Cardiac muscle cell (in vitro differentiated cells and primary cell): Measurements from ENCODE around the gene WDR86. TPM values are rescaled to one million over a fixed set of nuclear protein-coding genes. Genes with fewer than 3 reads are reported as not detected.

Source experiments
- DNase-seq, 2 donors: peaks; one replicate each; pipeline versions ENCODE4 v3.0.0 to v3.0.0-alpha.2; 2010 to 2017; ENCODE audit warnings: low read depth in 1 of 2, low spot score in 1 of 2
- H3K27ac ChIP-seq: fragments of 200-600 bp; sonication (generic); 2 replicates; pipeline ENCODE4 v1.5.1; 2016
- H3K27me3 ChIP-seq: fragments of 200-600 bp; sonication (generic); 2 replicates; pipeline ENCODE4 v1.6.0; 2016; ENCODE audit warnings: control low read depth
- H3K36me3 ChIP-seq: fragments of 200-600 bp; sonication (generic); 2 replicates; pipeline ENCODE4 v1.5.1; 2016; ENCODE audit warnings: control low read depth
- H3K4me1 ChIP-seq: fragments of 200-600 bp; sonication (generic); 2 replicates; pipeline ENCODE4 v1.8.1; 2017; ENCODE audit warnings: low read depth, mild to moderate bottlenecking, mixed run types
- H3K4me3 ChIP-seq: fragments of 200-600 bp; sonication (generic); 2 replicates; pipeline ENCODE4 v1.5.1; 2016; ENCODE audit warnings: mild to moderate bottlenecking
- H3K9me3 ChIP-seq: fragments of 200-600 bp; sonication (generic); 2 replicates; pipeline ENCODE4 v1.5.1; 2017; ENCODE audit warnings: low read depth, mild to moderate bottlenecking, control low read depth
- polyA plus RNA-seq: library from polyadenylated mRNA; unstranded; fragments of >200 nt; fragmentation: Nextera tagmentation; extraction: Ambion mirVana; gene quantifications from 2 replicates; pipeline ENCODE4 v1.2.1, GENCODE V29; 2016
- total RNA-seq: library from RNA; depleted of rRNA; stranded (reverse); fragments of >200 nt; gene quantifications from 2 replicates; pipeline ENCODE4 v1.2.3, GENCODE V29; 2016
- TF ChIP-seq, protein P1 (sequence below): IDR thresholded peaks from 2 replicates; pipeline ENCODE4 v1.5.1; 2012; ENCODE audit warnings: low read depth, mild to moderate bottlenecking, low read length

WDR86 gene
- total and polyA plus RNA-seq, 2 experiments from 2014 or later = 58.8 to 130 TPM

DNA sequence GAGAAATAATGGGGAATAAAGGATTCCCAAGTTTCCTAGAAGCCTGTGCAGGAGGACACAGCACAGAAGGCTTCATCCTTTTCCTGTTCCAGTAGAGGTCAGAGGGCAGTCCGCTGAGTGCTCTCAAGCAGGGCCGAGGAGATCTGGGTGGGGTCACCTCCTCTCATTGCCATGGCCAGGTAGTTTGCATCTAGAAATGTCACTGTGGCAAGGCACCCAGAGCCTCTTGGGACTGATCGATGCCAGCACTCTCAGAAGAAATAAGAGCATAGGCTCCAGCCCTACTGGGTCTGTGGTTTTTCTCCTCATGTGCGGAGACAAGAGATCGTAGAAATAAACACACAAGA is 60.4 kb downstream of the WDR86 start:
- peak overlapping the region; percentile 69 for H3K27ac ChIP-seq
- TF ChIP-seq, protein P1, sequence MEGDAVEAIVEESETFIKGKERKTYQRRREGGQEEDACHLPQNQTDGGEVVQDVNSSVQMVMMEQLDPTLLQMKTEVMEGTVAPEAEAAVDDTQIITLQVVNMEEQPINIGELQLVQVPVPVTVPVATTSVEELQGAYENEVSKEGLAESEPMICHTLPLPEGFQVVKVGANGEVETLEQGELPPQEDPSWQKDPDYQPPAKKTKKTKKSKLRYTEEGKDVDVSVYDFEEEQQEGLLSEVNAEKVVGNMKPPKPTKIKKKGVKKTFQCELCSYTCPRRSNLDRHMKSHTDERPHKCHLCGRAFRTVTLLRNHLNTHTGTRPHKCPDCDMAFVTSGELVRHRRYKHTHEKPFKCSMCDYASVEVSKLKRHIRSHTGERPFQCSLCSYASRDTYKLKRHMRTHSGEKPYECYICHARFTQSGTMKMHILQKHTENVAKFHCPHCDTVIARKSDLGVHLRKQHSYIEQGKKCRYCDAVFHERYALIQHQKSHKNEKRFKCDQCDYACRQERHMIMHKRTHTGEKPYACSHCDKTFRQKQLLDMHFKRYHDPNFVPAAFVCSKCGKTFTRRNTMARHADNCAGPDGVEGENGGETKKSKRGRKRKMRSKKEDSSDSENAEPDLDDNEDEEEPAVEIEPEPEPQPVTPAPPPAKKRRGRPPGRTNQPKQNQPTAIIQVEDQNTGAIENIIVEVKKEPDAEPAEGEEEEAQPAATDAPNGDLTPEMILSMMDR = no peak
- H3K9me3 ChIP-seq = no peaks in the 10 kb centered on the region
- H3K36me3 ChIP-seq = peaks cover 56% of the 10 kb centered on the region
- H3K4me1 ChIP-seq = peaks cover 3% of the 10 kb centered on the region
- H3K27me3 ChIP-seq = no peaks in the 10 kb centered on the region
- H3K4me3 ChIP-seq = no peak overlapping the region
- DNase-seq = no peak

DNA sequence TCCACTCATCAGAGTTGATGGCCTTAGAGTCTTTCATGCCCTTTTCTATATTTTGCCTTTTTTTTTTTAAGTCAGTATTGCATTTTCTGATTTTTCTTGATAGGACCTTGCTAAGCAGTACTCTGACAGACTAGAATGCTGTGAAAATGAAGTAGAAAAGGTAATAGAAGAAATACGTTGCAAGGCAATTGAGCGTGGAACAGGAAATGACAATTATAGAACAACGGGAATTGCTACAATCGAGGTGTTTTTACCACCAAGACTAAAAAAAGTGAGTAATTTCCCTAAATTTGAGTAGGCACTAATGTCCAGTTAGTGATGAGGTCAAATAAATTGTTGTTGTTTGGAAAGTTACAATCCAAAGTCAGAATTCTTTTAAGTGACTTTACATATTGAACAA is 60.9 kb downstream of the WDR86 start:
- H3K4me3 ChIP-seq = no peak overlapping the region
- DNase-seq = no peak
- H3K27me3 ChIP-seq = no peaks in the 10 kb centered on the region
- H3K27ac ChIP-seq = peak overlapping the region; percentile 69
- TF ChIP-seq, protein P1 = no peak
- H3K36me3 ChIP-seq = peaks cover 55% of the 10 kb centered on the region
- no peaks in the 10 kb centered on the region for H3K9me3 ChIP-seq
- H3K4me1 ChIP-seq = peaks cover 3% of the 10 kb centered on the region

DNA sequence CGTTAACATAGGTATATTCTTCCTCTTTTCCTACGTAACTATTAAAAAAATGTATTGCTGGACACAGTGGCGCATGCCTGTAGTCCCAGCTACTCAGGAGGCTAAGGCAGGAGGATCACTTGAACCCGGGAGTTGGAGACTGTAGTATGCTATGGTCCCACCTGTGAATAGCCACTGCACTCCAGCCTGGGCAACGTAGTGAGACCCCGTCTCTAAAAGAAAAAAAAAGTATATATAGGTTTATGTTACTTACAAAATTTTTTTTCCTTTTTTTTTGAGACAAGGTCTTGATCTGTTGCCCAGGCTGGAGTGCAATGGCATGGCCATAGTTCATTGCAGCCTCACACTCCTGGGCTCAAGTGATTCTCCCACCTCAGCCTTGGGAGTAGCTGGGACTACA is 62.6 kb downstream of the WDR86 start:
- Histone ChIP-seq H3K27me3 (no peaks in the 10 kb centered on the region), H3K4me1 (peaks cover 3% of the 10 kb centered on the region), H3K9me3 (no peaks in the 10 kb centered on the region), H3K36me3 (peaks cover 45% of the 10 kb centered on the region), H3K4me3 (no peak overlapping the region), H3K27ac (no peak overlapping the region)
- TF ChIP-seq, protein P1 = no peak
- no peak for DNase-seq

DNA sequence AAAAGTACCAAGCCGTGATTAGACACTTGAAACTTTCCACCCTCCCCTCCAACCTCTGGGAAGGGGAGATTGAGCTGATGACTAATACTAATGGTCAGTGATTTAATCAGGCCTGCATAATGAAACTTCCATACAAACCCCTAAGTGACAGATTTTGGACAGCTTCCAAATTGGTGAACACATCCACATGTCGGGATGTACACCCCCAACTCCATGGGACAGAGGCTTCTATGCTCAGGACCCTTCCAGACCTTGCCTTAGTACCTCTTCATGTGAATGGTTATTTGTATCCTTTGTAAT is 63.4 kb downstream of the WDR86 start:
- Histone ChIP-seq H3K4me1 (peaks cover 3% of the 10 kb centered on the region), H3K9me3 (no peaks in the 10 kb centered on the region), H3K36me3 (peaks cover 37% of the 10 kb centered on the region), H3K27ac (no peak overlapping the region), H3K4me3 (no peak overlapping the region), H3K27me3 (no peaks in the 10 kb centered on the region)
- peak in 1 of 2 donors; percentile 40 for DNase-seq
- TF ChIP-seq, protein P1 = no peak

DNA sequence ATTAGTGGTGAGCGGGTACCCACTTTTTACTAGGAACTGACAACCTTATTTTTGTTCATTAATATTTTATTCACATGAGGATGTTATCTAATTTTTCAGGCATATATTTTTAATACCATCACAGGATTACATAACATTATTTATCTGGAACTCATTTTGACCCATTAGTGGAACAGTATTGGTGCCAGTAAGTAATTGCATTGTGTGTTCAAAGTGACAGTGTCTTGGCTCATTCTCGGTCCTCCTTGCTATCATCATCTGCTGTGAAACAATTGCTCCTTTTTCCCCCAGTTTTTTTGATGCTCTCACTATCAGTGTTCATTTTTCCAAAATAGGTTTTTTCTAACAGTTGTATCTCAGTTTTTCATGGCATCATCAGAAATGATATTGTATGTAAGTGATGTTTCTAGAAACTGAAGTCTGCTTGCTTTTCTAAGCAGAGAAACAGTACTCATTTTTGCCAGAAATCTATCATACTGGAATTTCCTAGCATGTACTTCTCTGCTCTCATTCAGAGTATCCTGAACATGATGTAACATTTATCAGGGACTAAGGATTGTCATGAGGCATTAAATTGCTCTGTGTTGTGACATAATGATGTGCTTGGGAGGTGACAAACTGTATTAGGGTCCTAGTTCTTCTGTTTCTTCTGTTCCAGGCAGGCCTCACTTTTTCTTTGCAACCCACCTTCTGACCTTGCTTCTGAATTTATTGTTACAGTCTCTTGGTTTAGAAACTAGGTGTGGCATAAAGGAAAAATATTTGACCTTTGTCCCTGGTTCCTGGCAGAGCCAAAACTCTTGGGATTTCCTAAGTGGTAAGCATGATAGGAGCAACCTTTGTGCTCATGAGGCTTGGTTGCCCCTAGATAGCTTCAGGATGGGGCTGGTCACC is 64.0 kb downstream of the WDR86 start:
- peak in 1 of 2 donors; percentile 32 for DNase-seq
- TF ChIP-seq, protein P1 = no peak
- Histone ChIP-seq H3K27ac (no peak overlapping the region), H3K9me3 (no peaks in the 10 kb centered on the region), H3K4me1 (peaks cover 3% of the 10 kb centered on the region), H3K27me3 (no peaks in the 10 kb centered on the region), H3K4me3 (no peak overlapping the region), H3K36me3 (peaks cover 33% of the 10 kb centered on the region)
